Naive B cell (primary cell): ENCODE data around the gene DZIP3. TPM values are rescaled to one million over a fixed set of nuclear protein-coding genes. Genes with fewer than 3 reads are reported as not detected.

Experiments used
- ATAC-seq, 2 donors: fragments of 150-1000 bp; cut with Tn5 transposase; 2 replicates each; pipeline ENCODE4 v1.10.0; 2021; ENCODE audit warnings: low read depth in 2 of 2, mild to moderate bottlenecking in 2 of 2, moderate library complexity in 2 of 2
- DNase-seq: peaks from one replicate; pipeline ENCODE4 v3.0.0; 2022
- H3K27ac Mint-ChIP-seq, 6 donors: one replicate each; pipeline ENCODE4 v1.8.0; 2020 to 2022; ENCODE audit warnings: mild to moderate bottlenecking in 6 of 6, mixed read lengths in 6 of 6, moderate library complexity in 5 of 6, inconsistent platforms in 2 of 6
- H3K27me3 Mint-ChIP-seq, 3 donors: one replicate each; pipeline ENCODE4 v1.8.0; 2021 to 2022; ENCODE audit warnings: mixed read lengths in 3 of 3, mild to moderate bottlenecking in 1 of 3
- H3K36me3 Mint-ChIP-seq, 2 donors: one replicate each; pipeline ENCODE4 v1.8.0; 2020 to 2022; ENCODE audit warnings: mixed read lengths in 2 of 2, inconsistent platforms in 1 of 2, mild to moderate bottlenecking in 1 of 2
- H3K4me1 Mint-ChIP-seq, 3 donors: one replicate each; pipeline ENCODE4 v1.8.0; 2020 to 2022; ENCODE audit warnings: mixed read lengths in 3 of 3, inconsistent platforms in 1 of 3, mild to moderate bottlenecking in 1 of 3, moderate library complexity in 1 of 3
- H3K4me3 Mint-ChIP-seq, 8 donors: one replicate each; pipeline ENCODE4 v1.8.0; 2020 to 2022; ENCODE audit warnings: mild to moderate bottlenecking in 8 of 8, mixed read lengths in 8 of 8, moderate library complexity in 8 of 8, inconsistent platforms in 2 of 8
- H3K9me3 Mint-ChIP-seq, 7 donors: one replicate each; pipeline ENCODE4 v1.8.0; 2020 to 2022; ENCODE audit warnings: mixed read lengths in 7 of 7, mild to moderate bottlenecking in 5 of 7, inconsistent platforms in 2 of 7, moderate library complexity in 1 of 7
- polyA plus RNA-seq, 6 donors: library from polyadenylated mRNA; unstranded; fragments of 300-500 nt; fragmentation: Illumina TruSeq; gene quantifications; one replicate each; pipeline ENCODE4 v1.2.3, GENCODE V29; 2021; ENCODE audit warnings: low read depth in 6 of 6

DZIP3 gene
- polyA plus RNA-seq, 6 donors from 2014 or later, result 10.0 to 21.7 (median 17.6) TPM

- no peak overlapping the region for H3K27ac Mint-ChIP-seq
- H3K36me3 Mint-ChIP-seq, result no peaks in the 10 kb centered on the region
- no peaks in the 10 kb centered on the region for H3K9me3 Mint-ChIP-seq
- no peaks in the 10 kb centered on the region for H3K4me1 Mint-ChIP-seq
- DNase-seq (no peak), ATAC-seq (no peak)
- no peak overlapping the region for H3K4me3 Mint-ChIP-seq
- H3K27me3 Mint-ChIP-seq, result no peaks in the 10 kb centered on the region
These were observed 25.0 kb upstream of the DZIP3 start for GRCh38 chr3:108564564-108564963.

GRCh38 chr3:108565506-108565905 lies 24.0 kb upstream of the DZIP3 start:
- no peaks in the 10 kb centered on the region for H3K4me1 Mint-ChIP-seq

GRCh38 chr3:108566599-108566998 lies 22.9 kb upstream of the DZIP3 start:
- Mint-ChIP-seq H3K36me3 (no peaks in the 10 kb centered on the region), H3K27me3 (no peaks in the 10 kb centered on the region), H3K27ac (no peak overlapping the region), H3K9me3 (no peaks in the 10 kb centered on the region), H3K4me1 (no peaks in the 10 kb centered on the region), H3K4me3 (no peak overlapping the region)
- no peak for DNase-seq
- ATAC-seq, result no peak

More at GRCh38 chr3:108565506-108565905, 24.0 kb upstream of the DZIP3 start:
- H3K9me3 Mint-ChIP-seq, result no peaks in the 10 kb centered on the region
- no peaks in the 10 kb centered on the region for H3K36me3 Mint-ChIP-seq
- no peak overlapping the region for H3K4me3 Mint-ChIP-seq
- H3K27me3 Mint-ChIP-seq, result no peaks in the 10 kb centered on the region
- DNase-seq (no peak), ATAC-seq (no peak)
- no peak overlapping the region for H3K27ac Mint-ChIP-seq

- no peak overlapping the region for H3K27ac Mint-ChIP-seq
- H3K27me3 Mint-ChIP-seq, result no peaks in the 10 kb centered on the region
- H3K36me3 Mint-ChIP-seq, result peaks cover 8 to 11% of the 10 kb centered on the region in 2 donors
- H3K4me3 Mint-ChIP-seq, result no peak overlapping the region
- ATAC-seq, result no peak
- H3K4me1 Mint-ChIP-seq, result no peaks in the 10 kb centered on the region
- no peak for DNase-seq
- H3K9me3 Mint-ChIP-seq, result peaks cover 0 to 4% (median 0%) of the 10 kb centered on the region in 7 donors
These were observed 20.2 kb upstream of the DZIP3 start for GRCh38 chr3:108569336-108569735.

GRCh38 chr3:108578064-108578463 lies 11.5 kb upstream of the DZIP3 start:
- no peaks in the 10 kb centered on the region for H3K4me1 Mint-ChIP-seq
- no peak overlapping the region for H3K4me3 Mint-ChIP-seq
- no peak overlapping the region for H3K27ac Mint-ChIP-seq
- ATAC-seq (no peak), DNase-seq (no peak)
- H3K36me3 Mint-ChIP-seq, result peaks cover 6 to 7% of the 10 kb centered on the region in 2 donors
- peaks cover 0 to 4% (median 0%) of the 10 kb centered on the region in 7 donors for H3K9me3 Mint-ChIP-seq
- H3K27me3 Mint-ChIP-seq, result no peaks in the 10 kb centered on the region

GRCh38 chr3:108588601-108589000 lies 921 bp upstream of the DZIP3 start:
- Mint-ChIP-seq H3K4me3 (peak overlapping the region; percentile 91 to 99 (median 98)), H3K36me3 (no peaks in the 10 kb centered on the region), H3K27ac (peak overlapping the region; percentile 99 to 100 (median 100)), H3K9me3 (no peaks in the 10 kb centered on the region), H3K27me3 (no peaks in the 10 kb centered on the region), H3K4me1 (peaks cover 28 to 50% (median 34%) of the 10 kb centered on the region in 3 donors)
- DNase-seq, result no peak
- ATAC-seq, result no peak

GRCh38 chr3:108589998-108590323 lies 439 bp downstream of the DZIP3 start:
- no peaks in the 10 kb centered on the region for H3K9me3 Mint-ChIP-seq
- peak overlapping the region; percentile 99 to 100 (median 100) for H3K27ac Mint-ChIP-seq
- ATAC-seq (no peak), DNase-seq (no peak)
- no peaks in the 10 kb centered on the region for H3K27me3 Mint-ChIP-seq
- H3K4me3 Mint-ChIP-seq, result peak overlapping the region; percentile 91 to 99 (median 98)
- peaks cover 31 to 50% (median 34%) of the 10 kb centered on the region in 3 donors for H3K4me1 Mint-ChIP-seq
- no peaks in the 10 kb centered on the region for H3K36me3 Mint-ChIP-seq

GRCh38 chr3:108590460-108590859 lies 938 bp downstream of the DZIP3 start:
- no peak for DNase-seq
- Mint-ChIP-seq H3K36me3 (no peaks in the 10 kb centered on the region), H3K9me3 (no peaks in the 10 kb centered on the region), H3K4me3 (peak overlapping the region; percentile 60 to 99 (median 95)), H3K4me1 (peaks cover 31 to 50% (median 34%) of the 10 kb centered on the region in 3 donors), H3K27me3 (no peaks in the 10 kb centered on the region), H3K27ac (peak overlapping the region; percentile 99 to 100 (median 100))
- no peak for ATAC-seq

GRCh38 chr3:108595321-108595720 lies 5.8 kb downstream of the DZIP3 start:
- Mint-ChIP-seq H3K4me1 (peaks cover 28 to 38% (median 35%) of the 10 kb centered on the region in 3 donors), H3K4me3 (no peak overlapping the region), H3K9me3 (no peaks in the 10 kb centered on the region), H3K36me3 (no peaks in the 10 kb centered on the region), H3K27me3 (no peaks in the 10 kb centered on the region), H3K27ac (peak overlapping the region in 3 of 6 donors; percentile 33 to 72 (median 51))
- DNase-seq (no peak), ATAC-seq (no peak)

- DNase-seq, result no peak
- peaks cover 32 to 45% (median 40%) of the 10 kb centered on the region in 3 donors for H3K4me1 Mint-ChIP-seq
- H3K4me3 Mint-ChIP-seq, result no peak overlapping the region
- ATAC-seq, result no peak
- no peaks in the 10 kb centered on the region for H3K27me3 Mint-ChIP-seq
- no peaks in the 10 kb centered on the region for H3K9me3 Mint-ChIP-seq
- H3K27ac Mint-ChIP-seq, result no peak overlapping the region
- no peaks in the 10 kb centered on the region for H3K36me3 Mint-ChIP-seq
These were observed 8.9 kb downstream of the DZIP3 start for GRCh38 chr3:108598375-108598774.

- DNase-seq, result no peak
- Mint-ChIP-seq H3K9me3 (no peaks in the 10 kb centered on the region), H3K36me3 (no peaks in the 10 kb centered on the region), H3K27me3 (no peaks in the 10 kb centered on the region), H3K4me3 (no peak overlapping the region), H3K4me1 (peaks cover 35 to 53% (median 52%) of the 10 kb centered on the region in 3 donors), H3K27ac (no peak overlapping the region)
- no peak for ATAC-seq
These were observed 10.3 kb downstream of the DZIP3 start for GRCh38 chr3:108599677-108600409.

- Mint-ChIP-seq H3K4me3 (peak overlapping the region; percentile 61 to 85 (median 72)), H3K27ac (peak overlapping the region; percentile 59 to 95 (median 87)), H3K36me3 (peaks cover 0 to 8% of the 10 kb centered on the region in 2 donors), H3K4me1 (peaks cover 24 to 39% (median 33%) of the 10 kb centered on the region in 3 donors), H3K27me3 (no peaks in the 10 kb centered on the region), H3K9me3 (no peaks in the 10 kb centered on the region)
- peak; percentile 85 to 87 for ATAC-seq
- DNase-seq, result peak; percentile 21
These were observed 12.9 kb downstream of the DZIP3 start for GRCh38 chr3:108602249-108602934.

GRCh38 chr3:108602935-108603294 lies 13.4 kb downstream of the DZIP3 start:
- no peak for DNase-seq
- peak in 1 of 2 donors; percentile 1 for ATAC-seq
- Mint-ChIP-seq H3K27ac (peak overlapping the region; percentile 59 to 95 (median 87)), H3K4me1 (peaks cover 24 to 37% (median 33%) of the 10 kb centered on the region in 3 donors), H3K36me3 (peaks cover 0 to 12% of the 10 kb centered on the region in 2 donors), H3K27me3 (no peaks in the 10 kb centered on the region), H3K4me3 (peak overlapping the region; percentile 48 to 85 (median 72)), H3K9me3 (no peaks in the 10 kb centered on the region)

GRCh38 chr3:108603691-108604090 lies 14.2 kb downstream of the DZIP3 start:
- Mint-ChIP-seq H3K27ac (peak overlapping the region; percentile 8 to 95 (median 72)), H3K4me3 (peak overlapping the region; percentile 2 to 85 (median 64)), H3K27me3 (no peaks in the 10 kb centered on the region), H3K9me3 (no peaks in the 10 kb centered on the region), H3K36me3 (peaks cover 3 to 14% of the 10 kb centered on the region in 2 donors), H3K4me1 (peaks cover 24 to 37% (median 35%) of the 10 kb centered on the region in 3 donors)
- ATAC-seq, result peak; percentile 78 to 82
- peak; percentile 38 for DNase-seq
